Daoy (cell line): Measurements from ENCODE around the gene UMODL1. TPM values are rescaled to one million over a fixed set of nuclear protein-coding genes. Genes with fewer than 3 reads are reported as not detected.
"Not testable (repeated sequence)": the region's sequence is repeated elsewhere in the genome, so short reads cannot be mapped to it uniquely, and the experiment has no call there.

Experiments used
- DNase-seq: peaks from one replicate; pipeline ENCODE4 v3.0.0-alpha.2; 2015; ENCODE audit warnings: low read depth
- total RNA-seq: library from RNA; depleted of rRNA; stranded (reverse); fragments of >200 nt; shearing (Covaris generic); gene quantifications from 2 replicates; pipeline ENCODE4 v1.2.3, GENCODE V29; 2014

The UMODL1 gene
- total RNA-seq, 1 experiment from 2014 or later = 0.80 TPM

DNA sequence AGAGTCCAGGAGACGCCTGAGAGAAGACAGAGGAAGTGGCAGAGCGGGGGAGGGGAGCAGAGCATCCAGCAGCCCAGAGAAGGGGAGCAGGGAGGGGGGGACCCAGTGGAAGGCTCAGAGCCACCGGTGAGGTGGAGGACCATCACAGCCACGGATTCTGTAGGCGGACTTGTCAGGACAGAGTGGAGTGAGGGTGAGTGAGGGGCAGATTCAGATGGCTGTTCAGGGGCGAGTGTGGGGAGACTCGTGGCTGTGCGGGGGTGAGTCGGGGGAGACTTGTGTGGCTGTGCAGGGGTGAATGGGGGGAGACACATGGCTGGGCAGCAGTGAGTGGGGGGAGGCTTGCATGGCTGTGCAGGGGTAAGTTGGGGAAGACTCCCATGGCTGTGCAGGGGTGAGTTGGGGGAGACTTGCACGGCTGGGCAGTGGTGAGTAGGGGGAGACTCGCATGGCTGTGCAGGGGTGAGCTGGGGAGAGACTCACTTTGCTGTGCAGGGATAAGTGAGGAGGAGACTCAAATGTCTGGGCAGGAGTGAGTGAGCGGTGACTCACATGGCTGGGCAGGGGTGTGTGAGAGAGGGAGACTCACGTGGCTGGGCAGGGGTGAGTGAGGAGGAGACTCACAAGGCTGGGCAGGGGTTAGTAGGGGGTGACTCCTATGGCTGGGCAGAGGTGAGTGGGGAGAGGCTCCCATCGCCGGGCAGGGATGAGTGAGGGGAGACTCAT lies 91.0 kb downstream of the UMODL1 start:
- no peak for DNase-seq

DNA sequence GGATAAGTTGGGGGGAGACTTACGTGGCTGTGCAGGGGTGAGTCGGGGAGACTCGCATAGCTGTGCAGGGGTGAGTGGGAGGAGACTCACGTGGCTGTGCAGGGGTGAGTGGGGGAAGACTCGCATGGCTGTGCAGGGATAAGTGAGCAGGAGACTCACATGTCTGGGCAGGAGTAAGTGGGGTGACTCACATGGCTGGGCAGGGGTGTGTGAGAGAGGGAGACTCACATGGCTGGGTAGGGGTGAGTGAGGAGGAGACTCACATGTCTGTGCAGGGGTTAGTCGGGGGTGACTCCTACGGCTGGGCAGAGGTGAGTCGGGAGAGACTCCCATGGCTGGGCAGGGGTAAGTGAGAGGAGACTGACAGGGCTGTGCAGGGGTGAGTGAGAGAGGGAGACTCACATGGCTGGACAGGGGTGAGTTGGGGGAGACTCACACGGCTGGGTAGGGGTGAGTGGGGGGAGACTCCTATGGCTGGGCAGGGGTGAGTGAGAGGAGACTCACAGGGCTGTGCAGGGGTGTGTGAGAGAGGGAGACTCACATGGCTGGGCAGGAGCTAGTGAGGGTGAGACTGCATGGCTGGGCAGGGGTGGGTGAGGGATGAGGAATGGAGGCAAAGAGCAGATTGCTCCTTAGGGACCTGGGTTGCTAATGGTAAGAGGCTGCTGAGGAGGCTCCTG lies 91.9 kb downstream of the UMODL1 start:
- DNase-seq = no peak

DNA sequence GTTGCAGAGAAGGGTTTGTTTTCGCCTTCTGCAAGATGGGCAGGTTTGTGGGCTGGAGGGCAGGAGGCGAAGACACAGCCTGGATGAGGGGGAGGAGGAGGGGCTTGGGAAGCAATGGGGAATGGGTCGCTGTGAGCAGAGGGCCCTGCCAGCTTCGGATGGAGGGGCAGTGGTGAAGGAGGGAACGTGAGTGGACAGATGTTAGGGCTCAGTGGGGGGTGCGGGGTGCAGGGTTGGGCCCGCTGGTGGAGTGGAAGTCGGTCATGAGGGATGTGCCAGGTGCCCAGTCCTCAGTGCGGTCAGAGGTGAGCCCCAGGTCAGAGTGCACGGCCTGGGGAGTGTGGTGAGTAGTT lies 92.4 kb downstream of the UMODL1 start:
- no peak for DNase-seq

DNA sequence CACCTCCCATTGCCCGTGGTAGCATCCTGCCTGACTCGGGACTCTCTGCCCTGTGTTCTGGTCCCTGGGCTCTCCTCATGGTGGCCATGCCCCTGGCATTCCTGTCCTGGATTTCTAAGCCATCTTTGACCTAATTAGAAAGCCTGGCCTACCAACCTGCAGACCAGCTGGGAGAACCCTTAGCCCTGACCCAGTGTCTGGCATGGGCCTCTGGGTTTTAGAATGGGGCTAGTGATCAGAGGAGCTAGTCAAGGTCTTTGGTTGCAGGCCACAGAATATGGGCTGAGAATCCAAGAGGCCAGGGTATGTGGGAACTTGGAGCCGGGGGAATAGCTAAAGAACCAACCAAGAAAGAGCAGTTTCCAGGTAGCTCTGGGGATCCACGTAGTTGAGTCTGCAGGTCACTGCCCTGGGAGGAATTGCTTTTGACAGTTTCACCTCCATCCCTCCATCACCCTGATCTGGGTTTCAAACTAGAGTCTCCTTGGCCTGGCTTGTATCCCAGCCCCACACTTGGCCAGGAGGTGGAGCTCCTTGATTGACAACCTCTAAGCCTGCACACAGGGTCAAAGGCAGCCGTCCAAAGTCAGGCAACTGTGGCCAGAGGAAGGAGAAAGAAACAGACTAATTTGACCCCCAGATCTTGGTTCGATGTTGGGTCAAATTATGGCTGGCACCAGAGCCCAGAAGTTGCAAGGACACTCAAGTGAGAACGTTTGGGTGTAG lies 93.1 kb downstream of the UMODL1 start:
- peak; percentile 33 for DNase-seq

DNA sequence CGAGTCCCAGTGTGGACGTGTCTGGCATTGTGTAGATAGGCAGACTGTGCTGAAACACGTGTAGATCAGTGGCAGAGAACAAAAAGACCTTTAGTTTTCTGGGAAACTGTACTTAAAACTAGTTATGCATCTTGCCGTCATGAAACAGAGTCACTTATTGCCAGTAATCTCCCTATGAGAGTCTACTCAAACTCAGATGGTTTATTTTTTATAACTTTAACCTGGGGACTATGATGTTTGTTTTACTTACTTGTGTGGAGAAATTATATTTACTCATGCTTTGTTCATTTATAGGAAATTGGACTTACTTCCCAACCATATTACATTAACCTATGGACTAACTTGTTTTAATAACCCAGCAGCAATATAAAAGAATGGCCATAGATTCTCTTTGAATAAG lies 93.7 kb downstream of the UMODL1 start:
- no peak for DNase-seq

DNA sequence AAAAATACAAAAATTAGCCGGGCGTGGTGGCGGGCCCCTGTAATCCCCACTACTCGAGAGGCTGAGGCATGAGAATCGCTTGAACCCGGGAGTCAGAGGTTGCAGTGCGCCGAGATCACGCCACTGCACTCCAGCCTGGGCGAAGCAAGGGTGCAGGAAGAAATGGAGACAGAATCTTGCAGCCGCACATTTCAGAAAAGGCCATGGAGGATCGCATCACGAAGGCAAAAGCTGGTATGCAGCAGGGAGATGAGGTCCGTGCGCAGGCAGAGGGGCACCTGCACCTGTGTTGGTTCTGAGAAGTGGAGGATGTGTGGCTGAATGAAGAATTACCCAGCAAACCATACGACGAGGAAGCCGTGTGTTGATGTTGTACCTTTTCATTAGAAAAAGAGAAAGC lies 94.8 kb downstream of the UMODL1 start:
- no peak for DNase-seq

DNA sequence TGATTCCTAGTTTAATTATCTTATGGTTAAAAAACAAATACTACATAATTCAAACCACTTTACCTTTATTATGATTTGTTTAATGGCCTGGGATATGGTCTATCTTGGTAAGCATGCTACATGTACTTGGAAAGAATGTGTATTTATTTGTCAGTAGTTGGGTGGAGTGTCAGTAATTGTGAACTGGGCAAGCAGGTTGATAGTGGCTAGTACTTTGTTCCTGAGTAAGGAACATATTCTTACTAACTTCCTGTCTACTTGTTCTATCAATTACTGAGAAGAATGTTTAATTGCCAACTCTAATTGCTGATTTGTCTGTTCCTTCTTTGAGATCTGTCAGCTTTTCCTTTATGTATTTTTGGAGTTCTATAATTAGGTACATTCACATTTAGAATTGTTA lies 98.6 kb downstream of the UMODL1 start:
- DNase-seq = no peak

DNA sequence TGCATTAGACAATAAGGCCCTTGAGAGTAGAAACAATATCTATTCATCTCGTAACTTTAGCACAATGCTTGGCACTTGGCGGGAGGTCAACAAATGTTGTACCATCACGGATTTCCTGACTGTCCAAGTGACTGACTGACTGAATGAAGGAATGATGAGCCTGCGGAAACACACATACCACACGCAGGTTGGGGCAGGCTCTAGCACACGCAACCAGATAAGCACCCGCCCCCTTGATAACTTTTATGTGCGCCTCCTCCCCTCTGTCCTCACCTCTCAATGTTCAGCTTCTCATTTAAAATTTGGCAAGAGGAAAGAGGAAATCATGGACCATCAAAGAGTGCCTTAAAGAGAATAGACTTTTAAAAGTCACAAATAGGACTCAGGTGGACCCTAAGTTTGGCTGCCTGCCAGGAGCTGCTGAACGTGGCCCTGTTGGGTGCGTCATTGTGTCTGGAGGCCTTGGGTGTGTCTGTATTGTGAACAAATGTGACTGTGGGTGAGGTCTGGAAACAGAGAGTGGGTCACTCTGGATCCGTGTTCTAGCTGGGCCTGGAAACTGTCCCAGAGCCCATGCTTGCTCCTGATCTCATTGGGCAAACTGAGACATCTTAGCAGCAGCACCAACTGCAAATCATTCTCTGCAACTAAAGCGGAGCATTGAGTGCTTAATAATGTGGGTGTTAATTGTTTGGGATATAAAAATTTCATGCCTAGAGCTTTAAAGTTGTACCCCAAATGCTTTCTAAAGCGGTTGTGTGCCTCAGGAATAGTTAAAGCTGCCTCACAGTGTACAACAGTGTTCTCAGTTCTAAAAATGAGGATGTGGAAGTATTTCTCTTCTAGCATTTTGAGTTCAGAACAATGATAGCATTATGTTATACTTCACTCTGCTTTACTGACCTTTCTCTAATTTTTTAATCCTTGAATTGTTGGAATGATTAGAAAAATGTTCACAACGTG lies 100.3 kb downstream of the UMODL1 start:
- no peak for DNase-seq

DNA sequence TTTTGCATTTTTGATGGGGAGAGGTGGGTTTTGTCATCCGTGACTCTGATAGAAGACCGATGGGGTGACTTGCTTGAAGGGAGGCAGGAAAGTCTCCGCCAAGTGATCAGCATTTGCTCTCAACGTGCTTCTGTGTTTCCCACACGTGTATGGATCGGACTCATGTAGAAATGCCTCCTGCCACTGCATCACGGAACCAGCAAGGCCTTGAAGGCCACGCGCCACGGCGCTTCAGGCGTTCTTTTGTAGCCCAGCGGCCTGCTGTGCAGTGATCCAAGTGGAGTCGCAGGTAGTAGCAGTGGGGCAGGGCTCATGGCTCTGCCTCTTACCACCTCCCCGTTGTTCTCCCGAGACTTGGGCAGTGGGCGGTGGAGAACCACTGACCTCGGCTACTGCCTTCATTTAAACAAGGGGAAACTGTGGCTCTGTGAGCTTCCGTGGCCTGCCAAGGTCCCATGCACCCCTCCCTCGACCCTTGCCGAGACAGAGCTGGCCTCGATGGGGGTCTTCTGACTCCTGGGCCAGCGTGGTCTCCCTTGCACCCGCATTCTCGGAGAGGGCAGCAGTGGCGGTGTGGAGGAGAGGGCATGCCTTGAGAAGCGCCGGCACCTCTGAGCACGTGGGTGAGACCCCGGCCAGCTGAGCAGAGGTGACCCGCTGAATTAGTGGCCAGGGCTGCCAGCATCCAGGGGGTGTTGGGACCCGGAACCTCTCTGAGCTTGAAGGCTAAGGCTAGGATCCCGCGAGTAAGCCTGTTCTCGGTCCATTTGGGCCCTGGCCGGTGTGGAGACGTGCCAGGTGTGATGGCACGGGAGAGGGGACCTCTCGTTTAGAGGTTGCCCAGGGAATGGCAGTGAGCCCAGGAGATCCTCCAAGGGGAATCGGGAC lies 101.7 kb downstream of the UMODL1 start:
- DNase-seq = no peak

DNA sequence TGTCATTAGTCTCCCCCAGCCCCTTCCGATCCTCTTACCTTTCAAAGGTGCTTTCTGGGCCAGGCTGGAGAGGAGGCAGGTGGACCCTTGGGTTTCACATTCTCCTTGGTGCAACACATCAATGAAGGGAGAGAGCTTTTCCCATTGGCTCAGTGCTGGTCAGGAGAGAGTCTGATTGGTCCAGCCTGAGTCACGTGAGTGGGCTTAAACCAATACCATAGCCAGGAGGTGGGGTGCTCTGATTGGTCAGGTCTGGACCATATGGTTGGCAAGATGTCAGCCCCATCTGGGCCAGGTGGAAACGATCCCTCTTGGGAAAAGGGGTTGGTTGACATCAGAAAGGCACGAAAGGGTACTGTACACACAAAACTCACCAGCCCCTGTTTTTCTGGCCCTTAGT lies 103.1 kb downstream of the UMODL1 start:
- DNase-seq = no peak

DNA sequence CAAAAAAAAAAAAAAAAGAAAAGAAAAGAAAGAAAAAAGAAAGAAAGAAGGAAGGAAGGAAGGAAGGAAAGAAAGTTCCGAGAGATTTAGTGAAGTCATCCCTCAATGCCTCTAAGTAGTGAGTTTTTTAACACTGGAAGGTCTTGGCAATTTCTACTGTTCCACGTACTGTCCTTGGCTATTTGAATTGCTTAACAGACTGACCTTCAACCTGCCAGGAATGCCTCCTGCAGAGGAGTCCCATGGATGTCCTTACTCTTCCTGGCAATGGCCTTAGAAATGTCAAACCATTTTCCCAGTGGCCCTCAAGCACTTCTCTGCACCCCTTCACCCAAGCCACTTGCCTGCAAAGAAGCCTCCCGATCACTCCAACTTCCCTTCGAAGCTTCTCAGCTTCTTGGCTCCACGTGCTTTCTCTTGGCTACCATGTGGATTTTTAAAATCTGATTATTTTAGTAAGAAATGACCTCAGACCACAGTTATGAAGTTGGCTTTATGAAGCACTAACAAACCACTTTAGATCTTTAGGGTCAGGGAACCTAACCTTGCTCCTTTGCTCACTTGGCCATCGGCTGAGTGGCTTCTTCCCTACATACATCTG lies 104.1 kb downstream of the UMODL1 start:
- no peak for DNase-seq

DNA sequence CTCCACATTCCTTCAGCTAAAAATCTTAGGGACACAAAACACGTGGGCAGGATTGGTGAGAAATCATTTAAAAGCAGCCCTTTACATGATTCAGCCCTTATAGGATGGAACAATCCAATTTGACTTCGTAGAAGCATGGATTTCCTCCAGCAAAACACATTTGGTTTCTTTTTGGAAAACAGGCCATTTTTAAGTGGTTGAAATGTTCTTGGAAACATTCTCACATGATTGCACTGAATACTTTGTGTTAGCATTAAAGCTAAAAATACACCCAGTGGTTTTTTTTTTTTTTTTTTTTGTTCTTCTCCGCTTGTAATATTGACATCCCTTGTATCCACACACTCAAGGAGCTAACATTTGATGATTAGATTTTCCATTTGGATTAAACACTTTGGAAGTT lies 105.7 kb downstream of the UMODL1 start:
- no peak for DNase-seq

DNA sequence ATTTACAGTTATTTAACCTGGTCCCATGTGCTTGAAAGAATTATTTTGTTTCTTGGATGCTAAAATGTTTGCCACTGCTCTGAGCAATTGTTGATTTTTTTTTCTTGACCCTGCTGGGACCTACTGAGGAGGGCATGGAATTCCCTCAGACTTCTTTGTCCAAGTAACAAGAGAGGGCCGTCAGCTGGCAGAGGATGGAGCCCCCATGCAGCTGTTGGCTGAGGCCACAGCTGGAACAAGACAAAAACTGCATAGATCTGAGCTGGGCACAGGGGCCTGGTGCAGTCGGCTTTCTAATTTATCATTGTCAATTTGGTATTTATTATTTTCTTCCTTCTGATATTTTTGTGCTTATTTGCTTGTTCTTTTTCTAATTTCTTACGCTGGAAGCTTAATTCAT lies 108.2 kb downstream of the UMODL1 start:
- no peak for DNase-seq

DNA sequence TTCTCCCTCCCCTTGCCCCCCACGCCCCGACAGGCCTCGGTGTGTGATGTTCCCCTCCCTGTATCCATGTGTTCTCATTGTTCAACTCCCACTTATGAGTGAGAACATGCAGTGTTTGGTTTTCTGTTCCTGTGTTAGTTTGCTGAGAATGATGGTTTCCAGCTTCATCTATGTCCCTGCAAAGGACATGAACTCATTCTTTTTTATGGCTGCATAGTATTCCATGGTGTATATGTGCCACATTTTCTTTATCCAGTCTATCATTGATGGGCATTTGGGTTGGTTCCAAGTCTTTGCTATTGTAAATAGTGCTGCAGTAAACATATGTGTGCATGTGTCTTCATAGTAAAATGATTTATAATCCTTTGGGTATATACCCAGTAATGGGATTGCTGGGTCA lies 108.9 kb downstream of the UMODL1 start:
- not testable (repeated sequence) for DNase-seq

DNA sequence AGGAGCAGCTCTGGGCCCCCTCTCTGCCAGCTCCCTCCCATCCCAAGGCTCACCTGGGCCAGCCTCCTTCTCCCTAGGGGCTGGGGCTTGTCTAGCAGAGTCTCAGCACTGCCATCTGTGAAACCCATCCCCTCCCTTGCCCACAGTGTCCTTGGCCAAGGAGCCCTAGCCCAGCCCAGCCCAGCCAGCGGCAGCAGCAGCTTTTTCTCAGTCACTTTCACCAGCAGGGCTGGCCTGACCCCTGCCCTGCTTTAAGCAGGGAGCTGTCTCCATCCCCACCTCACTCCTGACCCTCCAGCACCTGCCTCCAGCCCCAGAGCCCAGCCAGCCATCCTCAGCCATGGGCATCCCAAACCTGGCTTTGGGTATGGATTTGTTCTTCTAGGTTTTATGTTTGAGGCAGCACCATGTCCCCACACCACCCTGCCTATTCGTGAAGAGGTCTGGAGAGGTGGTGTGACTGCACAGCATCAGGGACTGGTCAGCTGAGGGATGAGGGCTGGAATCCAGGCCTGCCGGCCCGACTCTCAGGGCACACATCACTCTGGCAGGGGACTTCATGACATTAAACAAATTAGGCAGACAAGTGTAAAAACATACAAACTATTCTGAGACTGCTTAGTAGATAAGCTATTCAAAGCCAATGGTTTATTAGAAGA lies 111.7 kb downstream of the UMODL1 start:
- no peak for DNase-seq

DNA sequence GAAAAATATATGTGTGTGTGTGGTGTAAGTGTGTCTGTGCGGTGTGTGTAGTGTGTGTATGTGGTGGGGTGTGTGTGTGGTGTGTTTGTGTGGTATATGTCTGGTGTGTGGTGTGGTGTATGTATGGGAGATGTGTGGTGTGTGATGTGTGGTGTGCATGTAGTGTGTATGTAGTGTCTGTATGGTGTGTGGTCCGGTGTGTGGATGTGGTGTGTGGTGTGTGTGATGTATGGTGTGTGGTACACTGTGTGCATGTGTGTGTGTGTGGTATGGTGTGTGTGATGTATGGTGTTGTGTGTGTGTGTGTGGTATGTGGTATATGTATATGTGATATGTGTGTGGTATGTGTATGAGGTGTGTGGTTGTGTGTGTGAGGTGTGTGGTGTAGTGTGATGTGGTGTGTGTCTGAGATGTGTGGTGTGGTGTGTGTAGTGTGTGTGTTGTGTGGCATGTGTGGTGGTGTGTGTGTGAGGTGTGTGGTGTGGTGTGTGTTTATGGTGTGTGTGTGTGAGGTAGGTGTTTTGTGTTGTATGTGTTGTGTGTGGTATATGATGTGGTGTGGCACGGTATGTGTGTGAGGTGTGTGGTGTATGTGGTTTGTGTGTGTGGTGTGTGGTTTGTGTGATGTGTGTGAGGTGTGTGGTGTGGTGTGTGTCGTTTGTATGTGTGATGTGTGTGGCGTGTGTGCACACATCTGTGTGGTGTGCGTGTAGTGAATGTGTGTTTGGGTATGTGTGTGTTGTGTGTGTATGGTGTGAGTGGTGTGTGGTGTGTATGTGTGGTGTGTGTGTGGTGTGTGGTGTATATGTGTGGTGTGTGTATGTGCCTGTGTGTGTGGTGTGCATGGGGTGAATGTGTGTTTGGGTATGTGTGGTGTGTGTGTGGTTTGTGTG lies 112.5 kb downstream of the UMODL1 start:
- no peak for DNase-seq

DNA sequence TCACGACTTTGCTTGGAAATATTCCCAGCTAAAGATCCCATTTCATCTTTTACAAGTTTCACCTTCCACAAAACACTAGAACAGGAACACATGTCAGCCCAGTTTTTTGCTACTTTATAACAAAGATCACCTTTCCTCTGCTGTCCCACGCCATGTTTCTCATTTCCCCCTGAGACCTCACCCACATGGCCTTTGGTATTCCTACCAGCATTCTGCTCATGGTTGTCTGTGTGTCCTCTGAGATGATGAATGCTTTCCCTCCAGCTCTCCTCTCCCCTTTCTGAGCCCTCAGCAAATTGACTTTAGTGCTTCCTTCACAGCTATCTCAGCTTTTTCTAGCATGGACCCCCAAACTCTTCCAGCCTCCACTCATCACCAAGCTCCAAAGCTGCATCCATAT lies 115.5 kb downstream of the UMODL1 start:
- DNase-seq = no peak

DNA sequence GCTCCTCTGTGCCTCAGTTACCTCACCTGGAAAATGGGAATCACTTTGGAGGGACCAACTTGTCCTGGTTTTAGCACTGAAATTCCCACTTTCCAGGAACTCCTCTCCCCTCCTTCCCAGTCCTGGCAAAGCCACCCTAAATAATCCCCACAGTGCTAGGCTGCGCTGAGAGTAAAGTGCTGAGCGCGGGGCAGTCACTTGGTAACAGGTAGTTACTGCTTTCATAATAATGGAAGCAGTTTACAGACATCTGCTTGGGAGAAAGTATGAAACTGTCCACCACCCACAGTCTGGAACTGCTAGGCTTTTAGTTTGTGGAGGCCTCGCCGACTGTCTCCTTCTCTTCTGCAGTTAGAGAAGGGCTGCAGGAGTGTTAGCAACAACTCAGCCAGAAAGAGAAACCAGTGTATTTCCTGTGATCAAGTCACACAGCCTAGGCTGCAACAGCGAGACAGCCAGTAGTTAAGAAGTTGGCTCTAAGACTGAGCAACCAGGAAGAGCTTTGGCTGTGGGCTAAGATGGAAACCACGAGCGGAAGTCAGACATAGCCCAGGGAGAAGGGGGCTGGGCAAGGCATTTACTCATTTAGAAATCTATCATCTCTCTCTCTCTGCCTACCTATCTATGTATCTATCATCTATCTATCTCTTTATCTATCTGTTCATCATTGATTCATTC lies 117.0 kb downstream of the UMODL1 start:
- DNase-seq = peak; percentile 65
